MM.1S (cell line): Measurements from ENCODE around the gene LRP5.

ENCODE experiments used
- DNase-seq: peaks from one replicate; pipeline ENCODE4 v3.0.0-alpha.2; 2015
- H2AFZ ChIP-seq: fragments of 300-600 bp; sonication (generic); 2 replicates; pipeline ENCODE4 v1.6.0; 2016; ENCODE audit warnings: antibody characterized with exemption, low read length
- H3F3A ChIP-seq: fragments of 300-600 bp; sonication (generic); 2 replicates; pipeline ENCODE4 v1.6.1; 2016; ENCODE audit warnings: mild to moderate bottlenecking, antibody characterized with exemption, low read length, moderate library complexity, mixed read lengths; ENCODE audit not compliant: insufficient read depth
- H3K27ac ChIP-seq: fragments of 300-600 bp; sonication (generic); 2 replicates; pipeline ENCODE4 v1.5.1; 2016; ENCODE audit warnings: mild to moderate bottlenecking, low read length
- H3K27me3 ChIP-seq: fragments of 300-600 bp; sonication (generic); replicated peaks from 2 replicates; pipeline ENCODE4 v1.6.0; 2016; ENCODE audit warnings: low read length; ENCODE audit not compliant: insufficient read depth
- H3K36me3 ChIP-seq: fragments of 300-600 bp; sonication (generic); replicated peaks from 2 replicates; pipeline ENCODE4 v1.6.1; 2016; ENCODE audit warnings: mild to moderate bottlenecking, low read length, mixed read lengths; ENCODE audit not compliant: insufficient read depth
- H3K4me1 ChIP-seq: fragments of 300-600 bp; sonication (generic); 2 replicates; pipeline ENCODE4 v1.6.1; 2016; ENCODE audit warnings: low read length, mixed read lengths
- H3K4me2 ChIP-seq: fragments of 300-600 bp; sonication (generic); 2 replicates; pipeline ENCODE4 v1.6.0; 2016; ENCODE audit warnings: low read depth, low read length
- H3K4me3 ChIP-seq: fragments of 300-600 bp; sonication (generic); 2 replicates; pipeline ENCODE4 v1.5.1; 2016; ENCODE audit warnings: low read length, mixed read lengths
- H3K79me2 ChIP-seq: fragments of 300-600 bp; sonication (generic); 2 replicates; pipeline ENCODE4 v1.6.1; 2016; ENCODE audit warnings: mixed run types, low read length, mixed read lengths
- H3K9ac ChIP-seq: fragments of 300-600 bp; sonication (generic); 2 replicates; pipeline ENCODE4 v1.6.1; 2016; ENCODE audit warnings: low read length, mixed read lengths
- H3K9me2 ChIP-seq: fragments of 300-600 bp; sonication (generic); replicated peaks from 2 replicates; pipeline ENCODE4 v1.6.1; 2016; ENCODE audit warnings: mild to moderate bottlenecking, low read length, mixed read lengths; ENCODE audit not compliant: insufficient read depth
- H3K9me3 ChIP-seq: fragments of 300-600 bp; sonication (generic); replicated peaks from 2 replicates; pipeline ENCODE4 v1.6.1; 2016; ENCODE audit warnings: mild to moderate bottlenecking, low read length, mixed read lengths; ENCODE audit not compliant: insufficient read depth
- H4K20me1 ChIP-seq: fragments of 300-600 bp; sonication (generic); 2 replicates; pipeline ENCODE4 v1.6.1; 2016; ENCODE audit warnings: mild to moderate bottlenecking, low read length, moderate library complexity, mixed read lengths; ENCODE audit not compliant: insufficient read depth
- EZH2 ChIP-seq: fragments of 300-600 bp; sonication (generic); optimal IDR thresholded peaks from 2 replicates; pipeline ENCODE3; 2017; ENCODE audit warnings: low read depth, mild to moderate bottlenecking, antibody characterized with exemption, low read length, mixed read lengths
- EZH2phosphoT487 ChIP-seq: fragments of 300-600 bp; sonication (generic); IDR thresholded peaks from 2 replicates; pipeline ENCODE4 v1.6.1; 2018; ENCODE audit warnings: antibody characterized with exemption, low read length
- TF ChIP-seq, protein P1 (sequence below): fragments of 300-600 bp; sonication (generic); IDR thresholded peaks from 2 replicates; pipeline ENCODE4 v1.5.1; 2016; ENCODE audit warnings: antibody characterized with exemption, low read length, mixed read lengths

LRP5 gene

DNA sequence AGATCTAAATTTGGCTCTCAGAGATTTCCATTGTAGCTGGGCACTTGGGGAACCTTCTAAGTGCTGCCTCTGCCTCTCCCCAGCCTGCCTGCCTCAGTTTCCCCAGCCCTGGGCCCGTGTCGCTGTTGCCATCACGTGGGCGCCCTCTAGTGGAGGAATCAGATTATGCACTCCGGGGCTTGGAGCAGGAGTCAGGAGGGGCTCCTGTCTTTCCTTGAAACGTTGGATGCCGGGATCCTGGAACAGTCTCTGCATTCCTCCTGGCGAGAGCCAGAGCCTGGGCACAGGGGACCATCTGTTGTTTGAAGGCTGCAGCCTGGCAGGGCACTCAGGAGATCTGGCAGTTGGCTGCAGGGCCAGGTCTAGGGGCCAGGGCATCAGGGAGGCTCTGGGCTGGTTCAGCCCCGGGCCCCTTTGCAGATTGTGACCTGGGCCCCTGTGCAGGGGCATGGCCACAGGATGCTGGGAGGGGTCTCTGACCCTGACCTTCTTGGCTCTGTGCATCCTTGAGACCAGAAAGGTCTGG lies 71.6 kb downstream of the LRP5 start:
- TF ChIP-seq, protein P1, sequence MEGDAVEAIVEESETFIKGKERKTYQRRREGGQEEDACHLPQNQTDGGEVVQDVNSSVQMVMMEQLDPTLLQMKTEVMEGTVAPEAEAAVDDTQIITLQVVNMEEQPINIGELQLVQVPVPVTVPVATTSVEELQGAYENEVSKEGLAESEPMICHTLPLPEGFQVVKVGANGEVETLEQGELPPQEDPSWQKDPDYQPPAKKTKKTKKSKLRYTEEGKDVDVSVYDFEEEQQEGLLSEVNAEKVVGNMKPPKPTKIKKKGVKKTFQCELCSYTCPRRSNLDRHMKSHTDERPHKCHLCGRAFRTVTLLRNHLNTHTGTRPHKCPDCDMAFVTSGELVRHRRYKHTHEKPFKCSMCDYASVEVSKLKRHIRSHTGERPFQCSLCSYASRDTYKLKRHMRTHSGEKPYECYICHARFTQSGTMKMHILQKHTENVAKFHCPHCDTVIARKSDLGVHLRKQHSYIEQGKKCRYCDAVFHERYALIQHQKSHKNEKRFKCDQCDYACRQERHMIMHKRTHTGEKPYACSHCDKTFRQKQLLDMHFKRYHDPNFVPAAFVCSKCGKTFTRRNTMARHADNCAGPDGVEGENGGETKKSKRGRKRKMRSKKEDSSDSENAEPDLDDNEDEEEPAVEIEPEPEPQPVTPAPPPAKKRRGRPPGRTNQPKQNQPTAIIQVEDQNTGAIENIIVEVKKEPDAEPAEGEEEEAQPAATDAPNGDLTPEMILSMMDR = peak; percentile 98
- TF ChIP-seq EZH2phosphoT487 = no peak
- H3K79me2 ChIP-seq = no peaks in the 10 kb centered on the region
- no peak overlapping the region for H2AFZ ChIP-seq
- no peaks in the 10 kb centered on the region for H3K36me3 ChIP-seq
- H3K4me2 ChIP-seq = no peak overlapping the region
- H3F3A ChIP-seq = no peaks in the 10 kb centered on the region
- no peaks in the 10 kb centered on the region for H3K27me3 ChIP-seq
- H3K9me2 ChIP-seq = no peaks in the 10 kb centered on the region
- H3K27ac ChIP-seq = no peak overlapping the region
- no peaks in the 10 kb centered on the region for H3K4me1 ChIP-seq
- H3K4me3 ChIP-seq = no peak overlapping the region
- H4K20me1 ChIP-seq = no peaks in the 10 kb centered on the region
- H3K9ac ChIP-seq = no peak overlapping the region
- no peaks in the 10 kb centered on the region for H3K9me3 ChIP-seq
- peak; percentile 24 for DNase-seq

DNA sequence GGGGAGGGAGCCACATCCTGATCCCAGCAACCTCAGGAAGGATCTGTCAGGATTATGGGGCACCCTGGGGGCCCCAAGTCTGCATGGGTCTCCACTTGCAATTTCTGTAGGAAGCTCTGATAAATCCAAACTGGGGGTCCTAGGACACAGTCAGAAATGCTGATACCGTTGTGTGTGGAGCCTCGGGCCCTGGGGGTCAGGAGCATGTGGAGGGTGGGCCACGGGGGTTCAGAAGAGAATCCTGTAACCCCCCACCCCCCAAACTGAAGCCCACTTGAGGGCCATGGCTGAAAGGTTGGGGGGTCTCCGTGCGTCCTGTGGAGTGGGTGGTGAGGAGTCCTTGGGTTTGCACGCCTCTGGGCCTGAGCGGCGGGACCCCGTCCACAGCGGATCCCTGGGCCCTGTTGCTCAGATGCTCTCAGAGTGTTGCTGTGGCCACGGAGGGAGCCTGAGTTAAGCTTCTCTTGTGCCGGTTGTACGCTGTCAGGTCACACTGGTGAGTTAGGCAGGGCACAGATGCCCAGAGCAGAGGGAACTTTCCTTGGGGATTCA lies 72.2 kb downstream of the LRP5 start:
- no peaks in the 10 kb centered on the region for H3F3A ChIP-seq
- no peak overlapping the region for H3K9ac ChIP-seq
- H4K20me1 ChIP-seq = no peaks in the 10 kb centered on the region
- no peak overlapping the region for H3K27ac ChIP-seq
- DNase-seq = no peak
- no peaks in the 10 kb centered on the region for H3K9me2 ChIP-seq
- no peaks in the 10 kb centered on the region for H3K36me3 ChIP-seq
- H3K4me3 ChIP-seq = no peak overlapping the region
- H3K4me2 ChIP-seq = no peak overlapping the region
- no peaks in the 10 kb centered on the region for H3K4me1 ChIP-seq
- no peaks in the 10 kb centered on the region for H3K27me3 ChIP-seq
- no peaks in the 10 kb centered on the region for H3K79me2 ChIP-seq
- TF ChIP-seq EZH2 (no peak), EZH2phosphoT487 (no peak)
- TF ChIP-seq, protein P1 = no peak
- no peaks in the 10 kb centered on the region for H3K9me3 ChIP-seq
- H2AFZ ChIP-seq = no peak overlapping the region

DNA sequence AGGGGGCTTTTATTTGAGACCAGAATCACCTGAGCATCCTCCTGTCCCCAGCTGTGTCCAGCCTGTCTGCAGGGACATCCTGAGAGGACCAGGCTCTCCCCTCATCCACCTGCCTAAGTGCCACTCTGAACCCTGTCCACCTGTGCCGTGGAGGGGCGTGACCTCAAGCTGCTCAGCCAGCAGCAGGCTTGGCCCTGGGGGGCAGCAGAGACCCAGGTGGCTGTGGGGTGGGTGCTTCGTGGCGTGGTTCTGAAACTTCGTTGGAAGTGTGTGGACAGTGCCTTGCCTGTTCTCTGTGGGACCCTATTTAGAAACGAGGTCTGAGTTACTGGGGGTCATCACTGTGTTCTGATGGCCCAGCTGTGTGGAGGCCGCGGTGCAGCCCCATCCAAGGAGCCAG lies 72.7 kb downstream of the LRP5 start:
- no peaks in the 10 kb centered on the region for H3K27me3 ChIP-seq
- no peak overlapping the region for H3K27ac ChIP-seq
- H3F3A ChIP-seq = no peaks in the 10 kb centered on the region
- no peak overlapping the region for H3K9ac ChIP-seq
- no peak overlapping the region for H3K4me3 ChIP-seq
- TF ChIP-seq, protein P1 = no peak
- TF ChIP-seq EZH2phosphoT487 (no peak), EZH2 (no peak)
- H3K4me1 ChIP-seq = no peaks in the 10 kb centered on the region
- H2AFZ ChIP-seq = no peak overlapping the region
- no peak for DNase-seq
- H3K36me3 ChIP-seq = no peaks in the 10 kb centered on the region
- H3K9me2 ChIP-seq = no peaks in the 10 kb centered on the region
- H3K79me2 ChIP-seq = no peaks in the 10 kb centered on the region
- no peaks in the 10 kb centered on the region for H4K20me1 ChIP-seq
- H3K9me3 ChIP-seq = no peaks in the 10 kb centered on the region
- no peak overlapping the region for H3K4me2 ChIP-seq
